HAP-1 (cell line): ENCODE measurements around the gene CYP4B1.

Source experiments
- DNase-seq, 2 experiments: peaks; one replicate each; pipeline ENCODE4 v3.0.0-alpha.2; 2016 to 2020; ENCODE audit warnings: low spot score in 2 of 2
- H3K27me3 ChIP-seq: fragments of 250-450 bp; sonication (Bioruptor Pico); 2 replicates; pipeline ENCODE4 v1.5.1; 2020; ENCODE audit warnings: low read depth, mild to moderate bottlenecking, moderate library complexity
- H3K36me3 ChIP-seq: fragments of 250-450 bp; sonication (Bioruptor Pico); replicated peaks from 2 replicates; pipeline ENCODE4 v1.5.1; 2020; ENCODE audit warnings: mild to moderate bottlenecking
- H3K4me1 ChIP-seq: fragments of 250-450 bp; sonication (Bioruptor Pico); 2 replicates; pipeline ENCODE4 v1.5.1; 2020; ENCODE audit warnings: mild to moderate bottlenecking
- H3K4me3 ChIP-seq: fragments of 250-450 bp; sonication (Bioruptor Pico); 2 replicates; pipeline ENCODE4 v1.5.1; 2020; ENCODE audit warnings: mild to moderate bottlenecking, moderate library complexity
- H3K9me3 ChIP-seq: fragments of 250-450 bp; sonication (Bioruptor Pico); 2 replicates; pipeline ENCODE4 v1.5.1; 2020; ENCODE audit warnings: mild to moderate bottlenecking, moderate library complexity
- in situ Hi-C: fragments of 300-500 bp; cut with MboI; formaldehyde crosslinking; loops from 3 replicates; pipeline ENCODE4 v1.14.3; 2020; ENCODE audit warnings: low sequenced_read_pairs, inconsistent platforms, mixed read lengths

The CYP4B1 gene

GRCh38 chr1:46802901-46803574, 4.2 kb downstream of the CYP4B1 start:
- Histone ChIP-seq H3K36me3 (no peaks in the 10 kb centered on the region), H3K27me3 (no peaks in the 10 kb centered on the region), H3K4me3 (no peak overlapping the region), H3K4me1 (no peaks in the 10 kb centered on the region), H3K9me3 (no peaks in the 10 kb centered on the region)
- no peak for DNase-seq
- in situ Hi-C loops = no loop called here

- H3K9me3 ChIP-seq = no peaks in the 10 kb centered on the region
- H3K27me3 ChIP-seq = no peaks in the 10 kb centered on the region
- in situ Hi-C loops = no loop called here
- no peaks in the 10 kb centered on the region for H3K36me3 ChIP-seq
- H3K4me1 ChIP-seq = no peaks in the 10 kb centered on the region
- no peak overlapping the region for H3K4me3 ChIP-seq
- DNase-seq = no peak
Measured at GRCh38 chr1:46804027-46804889, 5.4 kb downstream of the CYP4B1 start.

DNA sequence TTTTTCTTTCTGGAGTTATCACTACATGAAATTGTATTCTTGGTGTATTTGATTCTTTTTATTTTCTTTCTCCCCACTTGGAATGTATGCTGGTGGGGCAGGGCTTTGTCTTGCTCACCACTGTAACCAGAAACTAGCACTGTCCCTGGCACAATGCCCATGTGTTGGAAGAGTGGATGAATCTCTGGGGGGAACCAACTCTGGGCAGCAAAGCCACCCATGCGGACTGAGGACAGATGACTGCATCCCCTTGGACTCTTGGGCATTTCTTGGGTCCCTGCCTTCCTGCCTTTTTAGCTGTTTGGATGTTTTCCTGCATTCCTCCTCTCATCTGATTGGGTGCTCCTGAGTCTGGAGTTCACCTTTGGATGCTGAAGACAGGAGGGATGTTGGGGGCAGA, 6.1 kb downstream of the CYP4B1 start:
- H3K9me3 ChIP-seq = no peaks in the 10 kb centered on the region
- DNase-seq = no peak
- no peaks in the 10 kb centered on the region for H3K27me3 ChIP-seq
- no peaks in the 10 kb centered on the region for H3K36me3 ChIP-seq
- H3K4me3 ChIP-seq = no peak overlapping the region
- in situ Hi-C loops = no loop called here
- no peaks in the 10 kb centered on the region for H3K4me1 ChIP-seq

DNA sequence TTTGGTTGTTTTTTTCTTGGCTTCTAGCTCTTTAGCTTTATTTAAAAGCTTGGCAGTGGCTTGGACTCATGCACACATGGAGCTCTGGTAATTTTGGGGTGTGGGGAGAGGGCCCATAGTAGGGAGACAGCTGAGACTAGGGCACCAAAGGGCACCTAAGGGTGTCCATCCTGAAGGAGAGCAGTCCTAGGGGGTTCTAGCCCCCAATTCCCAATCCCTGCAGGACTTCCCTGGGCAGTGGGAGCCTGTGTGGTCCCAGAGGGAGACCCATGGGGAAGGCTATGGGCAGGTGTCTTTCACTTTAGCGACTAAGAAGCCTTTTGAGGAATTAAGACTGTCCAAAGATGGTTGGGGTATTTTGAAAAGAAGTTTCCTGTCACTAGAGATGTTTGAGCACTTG, 6.9 kb downstream of the CYP4B1 start:
- Histone ChIP-seq H3K36me3 (no peaks in the 10 kb centered on the region), H3K9me3 (no peaks in the 10 kb centered on the region), H3K27me3 (no peaks in the 10 kb centered on the region), H3K4me1 (no peaks in the 10 kb centered on the region), H3K4me3 (no peak overlapping the region)
- in situ Hi-C loops = no loop called here
- no peak for DNase-seq

GRCh38 chr1:46806196-46807020, 7.6 kb downstream of the CYP4B1 start:
- H3K4me3 ChIP-seq = no peak overlapping the region
- no peaks in the 10 kb centered on the region for H3K27me3 ChIP-seq
- in situ Hi-C loops = no loop called here
- DNase-seq = no peak
- H3K36me3 ChIP-seq = no peaks in the 10 kb centered on the region
- no peaks in the 10 kb centered on the region for H3K9me3 ChIP-seq
- H3K4me1 ChIP-seq = no peaks in the 10 kb centered on the region

GRCh38 chr1:46807046-46807972, 8.5 kb downstream of the CYP4B1 start:
- DNase-seq = no peak
- in situ Hi-C loops = no loop called here
- Histone ChIP-seq H3K4me3 (no peak overlapping the region), H3K9me3 (no peaks in the 10 kb centered on the region), H3K27me3 (no peaks in the 10 kb centered on the region), H3K36me3 (no peaks in the 10 kb centered on the region), H3K4me1 (no peaks in the 10 kb centered on the region)

DNA sequence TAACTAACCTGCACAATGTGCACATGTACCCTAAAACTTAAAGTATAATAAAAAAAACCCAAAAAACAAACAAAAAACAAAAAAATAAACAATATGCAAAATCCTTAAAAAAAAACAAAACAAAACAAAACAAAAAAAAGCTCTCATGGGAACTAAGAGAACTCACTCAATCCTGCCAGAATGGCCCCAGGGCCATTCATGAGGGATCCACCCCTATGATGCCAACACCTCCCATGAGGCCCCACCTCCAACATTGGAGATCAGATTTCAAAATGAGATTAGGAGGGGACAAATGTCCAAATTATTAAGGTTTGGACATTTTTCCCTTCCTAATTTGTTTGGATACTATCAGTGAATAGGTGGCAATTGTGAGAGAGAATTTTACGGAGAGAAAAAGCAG, 10.2 kb downstream of the CYP4B1 start:
- in situ Hi-C loops = no loop called here
- no peaks in the 10 kb centered on the region for H3K4me1 ChIP-seq

DNA sequence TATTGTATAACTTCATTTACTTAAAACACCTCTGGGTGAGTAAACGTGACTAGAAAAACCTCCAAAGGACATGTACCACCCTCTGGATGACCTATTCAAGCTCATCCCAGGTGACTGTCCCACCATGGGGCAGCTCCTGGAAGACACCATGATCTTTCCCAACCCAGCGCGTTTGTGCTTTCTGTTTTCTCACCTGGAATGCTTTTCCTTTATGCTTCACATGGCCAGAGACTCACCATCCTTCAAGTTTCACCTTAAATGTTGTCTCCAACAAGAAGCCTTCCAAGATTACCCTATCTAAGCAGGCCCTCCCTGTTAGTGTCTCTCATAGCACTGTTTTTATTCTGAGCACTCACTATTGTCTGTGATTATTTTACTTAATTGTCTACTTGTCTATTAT, 11.1 kb downstream of the CYP4B1 start:
- H3K4me3 ChIP-seq = no peak overlapping the region
- no peak for DNase-seq
- in situ Hi-C loops = no loop called here

More for the DNA sequence above, 10.2 kb downstream of the CYP4B1 start:
- H3K4me3 ChIP-seq = no peak overlapping the region
- no peak for DNase-seq
- H3K9me3 ChIP-seq = no peaks in the 10 kb centered on the region
- no peaks in the 10 kb centered on the region for H3K27me3 ChIP-seq
- H3K36me3 ChIP-seq = no peaks in the 10 kb centered on the region

GRCh38 chr1:46810596-46810995, 11.8 kb downstream of the CYP4B1 start:
- DNase-seq = no peak
- in situ Hi-C loops = no loop called here
- H3K27me3 ChIP-seq = no peaks in the 10 kb centered on the region
- H3K4me1 ChIP-seq = no peaks in the 10 kb centered on the region
- no peaks in the 10 kb centered on the region for H3K36me3 ChIP-seq
- no peak overlapping the region for H3K4me3 ChIP-seq
- no peaks in the 10 kb centered on the region for H3K9me3 ChIP-seq

More for the DNA sequence above, 11.1 kb downstream of the CYP4B1 start:
- Histone ChIP-seq H3K27me3 (no peaks in the 10 kb centered on the region), H3K36me3 (no peaks in the 10 kb centered on the region), H3K4me1 (no peaks in the 10 kb centered on the region), H3K9me3 (no peaks in the 10 kb centered on the region)

GRCh38 chr1:46811053-46811452, 12.2 kb downstream of the CYP4B1 start:
- Histone ChIP-seq H3K36me3 (no peaks in the 10 kb centered on the region), H3K27me3 (no peaks in the 10 kb centered on the region), H3K4me3 (no peak overlapping the region), H3K4me1 (no peaks in the 10 kb centered on the region), H3K9me3 (no peaks in the 10 kb centered on the region)
- no peak for DNase-seq
- in situ Hi-C loops = no loop called here

DNA sequence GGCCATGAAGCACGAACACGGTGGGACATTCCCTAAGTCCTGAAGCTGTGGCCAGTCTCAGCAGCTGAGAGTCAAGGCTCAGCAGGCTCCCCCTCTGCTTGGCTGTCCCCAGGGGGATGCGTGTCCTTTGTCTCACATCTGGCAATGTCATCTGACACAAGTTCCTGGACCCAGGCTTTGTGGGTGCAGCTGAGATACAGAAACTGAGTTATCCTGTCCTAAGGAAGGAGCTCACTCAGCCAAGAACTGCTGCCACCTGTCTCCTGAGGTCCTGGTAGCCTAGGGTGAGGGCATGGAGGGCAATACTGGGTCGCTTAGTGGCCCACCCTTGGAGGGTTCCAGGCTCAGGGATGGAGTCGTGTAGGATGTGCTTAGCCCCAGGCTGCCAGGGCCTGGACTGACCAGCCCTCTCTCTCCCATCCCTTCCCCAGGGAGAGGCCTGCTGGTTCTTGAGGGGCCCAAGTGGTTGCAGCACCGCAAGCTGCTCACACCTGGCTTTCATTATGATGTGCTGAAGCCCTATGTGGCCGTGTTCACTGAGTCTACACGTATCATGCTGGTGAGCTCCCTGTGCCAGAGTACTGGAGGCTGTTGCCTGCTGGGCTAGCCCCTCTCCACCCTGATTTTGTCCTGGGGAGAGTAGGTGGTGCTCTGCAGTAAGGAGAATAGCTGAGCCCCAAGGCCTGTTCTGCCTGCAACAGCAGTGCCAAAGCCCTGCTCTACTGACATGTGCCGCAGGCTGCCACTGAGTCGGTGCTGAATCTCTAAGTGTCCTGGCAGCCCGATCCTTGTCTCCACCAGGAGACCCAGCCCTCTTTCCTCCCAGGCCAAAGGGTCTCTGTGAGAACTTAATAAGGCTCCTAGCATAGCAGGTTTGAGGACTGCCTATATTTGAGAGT, 13.5 kb downstream of the CYP4B1 start:
- H3K27me3 ChIP-seq = no peaks in the 10 kb centered on the region
- no peak for DNase-seq
- H3K4me3 ChIP-seq = no peak overlapping the region
- no peaks in the 10 kb centered on the region for H3K36me3 ChIP-seq
- no peaks in the 10 kb centered on the region for H3K4me1 ChIP-seq
- in situ Hi-C loops = no loop called here
- no peaks in the 10 kb centered on the region for H3K9me3 ChIP-seq

DNA sequence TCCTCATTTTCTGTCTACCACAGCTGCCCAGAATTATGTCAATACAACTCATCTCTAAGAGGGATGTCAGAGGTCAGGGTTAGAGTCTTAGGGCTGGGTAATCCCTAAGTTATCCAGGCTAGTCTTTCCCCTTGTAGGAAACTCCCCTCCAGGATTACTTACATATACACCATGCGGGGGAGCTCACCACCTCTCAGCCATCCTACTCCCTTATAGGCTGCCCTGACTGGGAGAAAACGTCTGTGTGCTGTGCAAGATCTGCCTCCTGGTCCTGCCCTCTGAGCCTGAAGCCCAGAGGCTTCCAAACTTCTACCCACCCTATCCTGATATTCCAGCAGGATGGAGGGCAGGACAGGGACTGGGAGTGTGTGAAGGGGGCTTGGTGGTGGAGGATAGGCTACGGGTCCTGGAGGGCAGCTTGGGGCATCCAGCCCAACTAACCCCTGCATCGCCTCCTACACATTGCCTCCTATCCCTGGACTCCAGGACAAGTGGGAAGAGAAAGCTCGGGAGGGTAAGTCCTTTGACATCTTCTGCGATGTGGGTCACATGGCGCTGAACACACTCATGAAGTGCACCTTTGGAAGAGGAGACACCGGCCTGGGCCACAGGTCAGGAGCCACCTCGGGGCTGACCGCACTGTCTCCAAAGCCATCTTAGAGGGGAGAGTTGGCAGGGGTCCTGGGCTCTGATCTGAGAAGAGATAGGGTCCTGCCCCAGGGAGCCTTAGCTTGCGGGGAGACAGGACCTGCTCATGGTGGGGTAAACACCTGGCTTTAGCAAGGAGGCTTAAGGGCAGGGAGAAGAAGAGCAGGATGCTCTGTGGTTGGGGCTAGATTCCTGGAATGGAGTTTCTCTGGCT, 14.4 kb downstream of the CYP4B1 start:
- no peak for DNase-seq
- Histone ChIP-seq H3K36me3 (no peaks in the 10 kb centered on the region), H3K4me3 (no peak overlapping the region), H3K27me3 (no peaks in the 10 kb centered on the region), H3K9me3 (no peaks in the 10 kb centered on the region), H3K4me1 (no peaks in the 10 kb centered on the region)
- in situ Hi-C loops = no loop called here
